IPS-NIHi7 (cell line): ENCODE results near the gene GRID2.
"Not testable (repeated sequence)": the region's sequence is repeated elsewhere in the genome, so short reads cannot be mapped to it uniquely, and the experiment has no call there.

Source experiments
- DNase-seq: peaks from one replicate; pipeline ENCODE4 v3.0.0; 2012; ENCODE audit warnings: mixed read lengths; ENCODE audit errors: extremely low spot score

Gene GRID2

DNA sequence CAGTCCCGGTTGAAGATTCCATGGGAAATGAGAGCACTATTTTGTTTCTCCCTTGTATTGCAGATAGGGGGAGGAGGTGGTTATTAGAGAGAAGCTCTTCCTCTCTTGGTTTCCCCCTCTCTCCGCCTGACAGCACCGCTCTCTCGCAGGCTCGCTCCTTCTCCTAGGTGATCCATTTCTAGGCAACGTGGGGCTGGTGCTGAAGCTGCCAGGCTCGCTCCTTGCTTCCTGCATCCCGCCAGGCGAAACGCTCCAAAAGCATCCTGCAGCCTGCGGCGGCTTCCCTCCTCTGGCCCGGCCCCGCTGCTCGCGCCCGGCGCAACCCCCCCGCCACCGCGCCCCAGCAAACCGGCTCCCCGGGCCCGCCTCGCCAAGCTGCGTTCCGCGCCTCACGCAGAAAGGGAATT is at the start of gene GRID2:
GRID2 (plus strand) TSS at position 346 of the 407 bp plus-strand sequence.
- peak; percentile 73 for DNase-seq

DNA sequence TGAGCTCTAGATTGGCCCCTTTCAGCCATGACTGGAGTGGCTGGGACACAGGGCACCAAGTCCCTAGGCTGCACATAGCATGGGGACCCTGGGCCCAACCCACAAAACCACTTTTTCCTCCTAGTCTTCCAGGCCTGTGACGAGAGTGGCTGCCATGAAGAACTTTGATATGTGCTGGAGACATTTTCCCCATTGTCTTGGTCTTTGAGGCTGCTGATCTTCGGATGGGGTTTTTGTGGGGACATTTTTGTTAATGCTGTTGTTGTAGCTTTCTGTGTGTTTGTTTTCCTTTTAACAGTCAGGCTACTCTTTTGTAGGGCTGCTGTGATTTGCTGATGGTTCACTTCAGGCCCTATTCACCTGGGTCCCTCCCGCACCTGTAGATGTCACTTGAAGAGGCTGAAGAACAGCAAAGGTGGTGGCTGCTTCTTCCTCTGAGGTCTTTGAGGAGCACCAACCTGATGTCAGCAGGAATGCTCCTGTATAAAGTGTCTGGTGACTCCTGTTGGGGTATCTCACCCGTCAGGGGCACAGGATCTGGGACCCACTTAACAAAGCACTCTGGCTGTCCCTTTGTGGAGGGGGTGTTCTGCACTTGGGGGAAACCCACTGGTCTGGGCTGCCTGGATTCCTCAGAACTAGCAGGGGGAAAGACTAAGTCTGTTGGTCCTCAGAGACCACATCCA is 49.6 kb upstream of the GRID2 start:
- DNase-seq, result no peak

DNA sequence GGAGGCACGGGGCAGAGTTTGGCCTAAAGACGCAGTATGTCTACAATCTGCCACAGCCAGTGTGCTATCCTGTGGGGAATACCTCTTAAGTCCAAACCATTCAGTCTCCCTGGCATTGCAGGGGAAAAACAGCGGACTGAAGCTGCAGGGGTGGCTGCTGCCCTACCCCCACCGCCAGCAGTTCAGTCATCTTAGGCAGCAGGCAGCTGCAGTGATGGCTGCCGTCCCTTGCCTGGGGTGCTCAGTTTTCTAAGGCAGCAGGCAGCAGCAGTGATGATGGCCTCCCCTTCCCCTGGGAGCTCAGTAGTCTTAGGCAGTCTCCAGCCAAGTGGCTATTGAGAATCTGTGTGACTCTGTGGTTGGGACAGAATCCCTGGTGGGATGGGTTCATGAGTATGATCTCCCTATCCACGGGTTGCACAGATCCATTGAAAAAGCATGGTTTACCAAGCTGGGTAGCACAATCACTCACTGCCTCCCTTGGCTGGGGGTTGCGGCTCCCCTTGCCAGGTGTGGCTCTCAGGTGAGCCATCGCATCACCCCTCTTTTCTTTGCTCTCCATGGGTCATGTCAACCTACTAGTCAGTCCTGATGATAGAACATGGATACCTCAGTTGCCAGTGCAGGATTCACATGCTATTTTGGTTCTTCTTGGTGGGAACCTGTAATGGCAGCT is 48.9 kb upstream of the GRID2 start:
- no peak for DNase-seq

DNA sequence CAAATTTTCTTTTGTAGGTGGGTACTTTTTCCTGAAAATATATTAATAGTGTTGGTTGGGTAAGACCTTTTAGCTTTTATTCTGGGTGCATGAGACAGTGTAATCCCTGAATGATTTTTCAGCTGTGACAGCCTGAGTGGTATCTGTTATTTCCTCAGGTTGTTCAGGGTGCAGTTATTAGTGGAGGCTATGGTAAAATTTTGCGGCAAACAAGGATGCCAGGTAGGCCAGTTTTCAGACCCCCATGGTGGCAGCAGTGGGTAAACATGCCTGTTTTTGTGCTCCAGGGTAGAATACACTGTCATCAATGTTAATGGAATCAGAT is 47.9 kb upstream of the GRID2 start:
- no peak for DNase-seq

DNA sequence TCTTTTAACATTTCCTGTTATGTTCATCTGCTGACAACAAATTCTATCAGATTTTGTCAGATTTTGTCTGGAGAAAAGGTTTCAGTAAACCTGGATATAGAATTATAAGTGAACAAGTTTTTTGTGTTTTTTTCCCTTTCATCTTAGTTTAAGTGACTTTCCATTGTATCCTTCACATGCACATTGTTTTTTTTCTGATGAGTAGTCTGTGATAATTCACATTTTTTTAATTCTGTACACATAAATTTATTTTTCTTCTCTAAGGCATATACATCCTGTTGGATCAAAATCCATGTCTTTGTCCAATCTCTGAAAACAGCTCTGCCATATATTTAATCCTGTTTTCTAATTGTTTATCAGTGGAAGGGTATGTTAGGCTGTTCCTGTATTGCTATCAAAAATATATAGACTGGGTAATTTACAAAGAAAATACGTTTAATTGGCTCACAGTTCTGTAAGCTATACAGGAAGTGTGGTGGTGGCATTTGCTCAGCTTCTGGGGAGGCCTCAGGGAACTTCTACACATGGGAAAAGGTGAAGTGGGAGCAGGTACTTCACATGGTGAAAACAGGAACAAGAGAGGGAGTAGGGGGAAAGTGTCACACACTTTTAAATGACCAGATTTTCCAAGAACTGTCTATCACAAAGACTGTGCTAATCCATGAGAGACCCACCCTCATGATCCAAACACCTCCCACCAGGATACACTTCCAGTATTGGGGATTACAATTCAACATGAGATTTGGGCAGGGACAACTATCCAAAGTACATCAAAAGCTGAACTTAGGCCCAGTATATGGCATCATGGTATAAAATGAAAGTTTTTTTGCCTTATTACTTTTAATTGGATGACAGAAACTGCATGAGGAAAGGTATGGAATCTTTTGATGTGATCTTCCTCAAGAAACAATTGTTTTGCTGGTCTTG is 45.6 kb upstream of the GRID2 start:
- no peak for DNase-seq

DNA sequence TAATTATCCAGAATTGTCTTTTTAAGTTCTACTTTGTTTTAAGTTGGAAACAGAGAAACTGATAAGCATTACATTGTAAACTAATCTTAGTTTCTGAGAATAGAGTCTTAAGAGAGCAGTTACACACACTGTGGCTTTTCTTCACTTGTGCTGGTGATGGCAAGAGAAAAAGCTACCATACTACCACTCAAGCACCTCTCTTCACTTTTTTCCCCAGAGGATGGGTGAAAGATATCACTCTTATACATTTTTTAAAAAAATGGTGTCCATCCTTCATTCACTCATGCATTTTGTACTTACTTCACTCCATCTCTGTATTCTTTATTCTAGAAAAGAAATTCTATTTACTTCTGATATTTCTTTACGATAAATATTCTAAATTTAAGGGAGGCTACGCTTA is 42.5 kb upstream of the GRID2 start:
- DNase-seq, result no peak

DNA sequence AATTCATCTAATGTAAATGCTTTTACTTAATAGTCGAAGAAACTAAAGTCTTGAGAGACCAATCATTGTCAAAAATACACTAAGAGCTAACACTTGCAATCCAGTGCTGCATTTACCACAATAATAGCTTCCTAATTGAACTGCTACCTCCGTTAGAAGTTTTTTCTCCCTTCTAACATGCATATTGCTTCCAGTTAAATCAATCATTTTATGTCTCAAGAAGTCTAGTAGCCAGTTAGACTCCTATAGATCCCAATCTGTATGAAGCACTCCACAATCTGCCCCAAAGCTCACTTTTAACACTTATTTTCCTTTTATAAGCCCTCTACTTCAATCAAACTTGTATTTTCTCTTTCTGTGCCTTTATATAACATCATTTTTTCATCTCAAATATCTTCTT is 41.4 kb upstream of the GRID2 start:
- DNase-seq, result no peak

DNA sequence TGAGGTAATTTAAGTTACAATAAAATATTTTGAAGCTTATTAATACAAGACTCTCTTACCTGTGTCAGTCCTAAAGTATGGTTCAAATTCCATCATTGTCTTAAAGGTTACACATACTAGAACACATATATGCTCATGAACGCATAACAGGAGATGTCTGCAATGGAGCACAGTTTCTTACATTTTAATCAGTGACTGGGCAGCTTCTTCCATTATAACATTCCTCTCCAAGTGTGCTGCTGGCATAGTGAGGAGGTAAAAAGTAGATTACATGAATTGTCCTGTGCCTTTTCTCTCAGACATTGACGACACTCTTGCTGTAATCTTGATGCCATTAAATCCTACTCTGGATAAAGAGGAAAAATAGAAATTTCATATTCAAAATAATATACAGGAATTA is 40.8 kb upstream of the GRID2 start:
- DNase-seq, result no peak

DNA sequence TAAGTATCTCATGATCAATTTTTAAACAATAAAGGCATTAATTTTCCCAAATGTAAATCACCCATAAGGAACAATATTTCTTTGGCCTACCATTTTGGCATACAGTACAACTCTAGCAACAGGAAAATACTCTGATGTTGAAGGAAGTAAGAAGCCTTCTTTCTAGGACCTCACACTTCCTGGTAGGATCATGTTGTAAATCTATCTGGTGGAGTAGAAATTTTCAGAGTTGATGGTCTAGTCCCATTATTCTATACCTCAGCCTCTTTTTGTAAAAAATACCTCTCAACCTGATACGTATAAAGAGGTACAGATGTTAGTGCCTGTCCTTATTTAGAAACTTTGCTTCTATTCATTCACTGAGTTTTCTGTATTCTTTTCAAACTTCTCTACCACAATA is 40.2 kb upstream of the GRID2 start:
- no peak for DNase-seq

DNA sequence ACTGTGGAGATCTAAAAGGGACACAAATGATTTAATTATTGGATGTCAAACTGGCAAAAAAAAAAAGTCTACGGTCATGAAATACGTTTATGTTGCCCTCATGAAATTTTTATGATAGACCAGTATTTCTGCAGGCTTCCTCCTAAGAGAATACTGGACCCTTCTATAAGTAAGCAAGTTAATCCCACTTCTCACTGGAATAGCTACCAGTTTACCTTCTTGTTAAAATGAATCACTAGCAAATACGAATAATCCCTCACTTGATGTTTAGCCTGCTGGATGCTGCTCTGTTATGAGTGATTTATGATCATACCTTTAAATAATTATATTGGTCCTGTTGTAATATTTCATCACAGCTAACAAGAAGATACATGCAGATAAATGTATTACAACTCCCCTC is 39.6 kb upstream of the GRID2 start:
- DNase-seq, result no peak

DNA sequence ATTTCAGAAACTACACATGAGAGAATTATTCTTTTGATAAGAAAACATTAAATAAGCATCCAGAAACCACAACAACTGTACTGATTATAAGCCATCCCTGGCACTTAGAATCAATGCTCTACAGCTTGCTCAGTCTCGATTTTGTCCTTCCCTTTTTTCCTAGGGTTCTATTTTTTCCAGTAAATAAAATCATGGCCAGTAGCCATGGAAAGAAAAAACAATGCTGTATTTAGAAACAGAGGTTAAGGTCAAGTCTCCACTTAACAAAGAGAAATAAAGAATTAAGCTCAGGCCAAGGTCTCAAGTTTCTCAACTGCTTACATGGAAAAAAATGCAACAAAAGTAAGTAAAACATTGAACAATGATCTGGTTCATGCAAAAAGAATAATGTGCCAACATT is 38.7 kb upstream of the GRID2 start:
- DNase-seq, result no peak

DNA sequence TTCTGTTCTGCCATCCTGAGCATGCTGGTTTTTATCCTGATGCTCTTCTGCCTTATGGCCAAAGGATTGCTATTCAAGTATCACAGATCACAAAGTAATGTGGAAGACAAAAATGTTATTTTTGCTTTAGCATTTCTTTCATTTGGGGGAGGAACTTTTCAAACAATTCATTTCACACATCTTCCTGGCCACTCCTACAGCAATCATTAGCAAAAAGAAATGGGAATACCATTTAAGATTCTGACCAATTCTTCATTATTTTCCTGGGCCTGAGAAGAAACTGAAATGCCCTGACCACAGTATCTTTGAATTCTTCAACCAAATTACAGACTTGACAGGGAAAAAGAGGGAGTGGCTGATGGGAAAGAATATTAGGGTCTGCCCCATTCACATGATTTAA is 38.0 kb upstream of the GRID2 start:
- no peak for DNase-seq

DNA sequence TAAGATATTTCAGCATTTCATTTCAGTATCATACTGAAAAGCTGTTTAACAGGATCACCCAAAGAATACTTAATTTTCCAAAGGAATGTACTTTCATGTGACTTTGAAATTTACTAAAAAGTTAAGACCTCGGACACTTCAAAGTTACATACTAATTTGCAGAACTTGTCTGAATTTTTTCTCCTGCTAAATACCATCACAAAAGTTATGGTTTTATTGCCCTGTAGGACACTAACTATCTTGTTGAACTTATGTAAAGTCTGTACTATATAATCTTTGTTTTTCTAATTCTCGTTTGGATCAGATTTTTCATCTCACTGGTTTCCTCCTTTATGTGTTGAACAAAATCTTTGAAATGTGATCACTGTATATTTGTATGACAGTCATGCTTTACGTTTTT is 37.2 kb upstream of the GRID2 start:
- DNase-seq, result no peak

DNA sequence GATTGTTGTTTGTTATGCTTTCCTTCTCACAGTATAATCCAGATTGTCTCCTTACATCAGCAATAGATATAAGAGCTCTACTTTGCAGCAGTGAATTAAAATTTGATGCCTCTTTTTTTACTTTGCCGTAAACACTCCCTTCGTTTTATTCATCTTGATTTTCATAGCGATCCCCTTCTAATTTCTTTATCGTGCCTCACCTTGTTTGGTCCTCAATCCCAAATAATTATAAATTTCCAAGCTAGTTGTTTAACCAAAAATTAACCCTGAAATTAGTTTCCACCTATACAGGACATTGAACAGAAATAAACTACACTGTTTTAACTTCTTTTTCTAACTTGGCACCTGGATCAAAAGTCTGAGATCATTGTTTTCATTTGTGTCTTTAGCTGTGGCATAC is 35.1 kb upstream of the GRID2 start:
- DNase-seq, result no peak

DNA sequence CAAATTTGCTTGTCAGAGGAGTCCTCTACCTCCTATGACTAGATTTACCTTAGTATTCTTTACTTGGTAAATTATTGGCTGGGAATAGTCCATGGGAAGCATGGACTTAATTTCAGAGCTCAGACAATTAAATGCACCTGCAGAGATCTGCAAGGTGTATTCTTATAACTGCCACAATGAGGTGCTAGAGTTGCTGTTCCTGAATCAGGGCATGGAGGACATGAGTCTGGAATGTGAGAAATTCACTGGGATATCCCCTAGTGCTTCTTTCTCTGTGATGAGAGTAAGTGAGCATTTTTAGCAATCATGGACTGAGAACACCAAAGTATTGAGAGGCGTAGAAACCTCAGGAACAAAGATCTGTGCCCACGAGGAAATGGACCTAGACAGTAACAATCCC is 32.9 kb upstream of the GRID2 start:
- peak; percentile 23 for DNase-seq

DNA sequence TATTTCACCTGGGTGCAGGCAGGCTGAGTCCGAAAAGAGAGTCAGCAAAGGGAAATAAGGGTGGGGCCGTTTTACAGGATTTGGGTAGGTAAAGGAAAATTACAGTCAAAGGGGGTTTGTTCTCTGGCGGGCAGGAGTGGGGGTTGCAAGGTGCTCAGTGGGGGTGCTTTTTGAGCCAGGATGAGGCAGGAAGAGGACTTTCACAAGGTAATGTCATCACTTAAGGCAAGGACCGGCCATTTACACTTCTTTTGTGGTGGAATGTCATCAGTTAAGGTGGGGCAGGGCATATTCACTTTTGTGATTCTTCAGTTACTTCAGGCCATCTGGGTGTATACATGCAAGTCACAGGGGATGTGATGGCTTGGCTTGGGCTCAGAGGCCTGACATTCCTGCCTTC is 32.2 kb upstream of the GRID2 start:
- DNase-seq, result not testable (repeated sequence)

DNA sequence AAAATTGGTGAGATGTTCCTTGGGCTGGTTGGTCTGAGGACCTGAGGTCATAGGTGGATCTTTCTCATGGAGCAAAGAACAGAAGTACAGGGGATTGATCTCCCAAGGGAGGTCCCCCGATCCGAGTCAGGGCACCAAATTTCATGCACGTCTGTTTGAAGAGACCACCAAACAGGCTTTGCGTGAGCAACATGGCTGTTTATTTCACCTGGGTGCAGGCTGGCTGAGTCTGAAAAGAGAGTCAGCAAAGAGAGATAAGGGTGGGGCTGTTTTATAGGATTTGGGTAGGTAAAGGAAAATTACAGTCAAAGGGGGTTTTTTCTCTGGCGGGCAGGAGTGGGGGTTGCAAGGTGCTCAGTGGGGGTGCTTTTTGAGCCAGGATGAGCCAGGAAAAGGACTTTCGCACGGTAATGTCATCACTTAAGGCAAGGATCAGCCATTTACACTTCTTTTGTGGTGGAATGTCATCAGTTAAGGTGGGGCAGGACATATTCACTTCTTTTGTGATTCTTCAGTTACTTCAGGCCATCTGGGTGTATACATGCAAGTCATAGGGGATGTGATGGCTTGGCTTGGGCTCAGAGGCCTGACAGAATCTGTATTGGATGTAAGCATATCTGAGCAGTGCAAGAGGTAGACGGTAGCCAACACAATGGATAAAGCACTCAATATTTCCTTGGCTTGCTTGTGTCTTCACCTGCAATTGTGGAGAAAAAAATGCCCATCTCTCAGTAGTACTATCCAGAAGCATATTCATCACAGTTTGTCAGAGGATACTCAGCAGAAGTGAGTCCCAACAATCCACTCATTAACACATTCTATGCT is 26.5 kb upstream of the GRID2 start:
- DNase-seq, result not testable (repeated sequence)

DNA sequence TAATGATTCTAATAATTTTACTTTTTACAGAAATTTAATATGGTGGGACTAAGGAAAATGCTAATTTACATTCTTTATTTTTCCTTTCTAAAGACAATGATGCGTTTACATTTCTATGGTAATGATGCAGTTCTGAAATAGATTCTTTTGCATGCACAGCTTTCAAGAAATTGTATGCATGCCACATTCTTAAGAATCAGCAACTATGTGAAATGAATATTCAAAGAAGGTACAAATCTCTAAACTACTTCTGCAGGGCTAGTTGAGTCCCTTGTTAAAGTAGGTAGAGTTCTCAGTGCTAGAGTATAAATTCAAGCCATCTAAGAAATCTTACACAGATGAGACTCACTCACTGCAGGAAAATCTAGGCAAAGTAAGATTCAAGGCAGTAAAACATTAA is 24.5 kb upstream of the GRID2 start:
- DNase-seq, result no peak

DNA sequence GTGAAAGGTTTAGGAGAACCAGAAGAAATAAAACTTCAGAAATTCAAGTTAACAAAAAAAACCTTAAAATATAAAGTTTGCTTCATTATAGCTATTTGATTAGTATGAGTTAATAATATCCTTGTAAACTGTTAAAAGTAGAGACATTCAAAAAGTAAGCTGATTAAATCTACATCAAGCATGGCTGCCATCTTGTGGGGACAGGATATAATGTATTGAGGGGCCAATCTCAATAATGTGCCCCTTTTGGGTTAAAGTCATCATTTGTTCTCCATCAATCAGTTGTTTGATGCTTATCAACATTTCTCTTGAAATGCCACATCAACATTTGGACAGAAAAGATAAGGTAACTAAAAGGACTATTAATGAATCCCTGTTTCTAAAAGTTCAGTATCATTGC is 4.6 kb upstream of the GRID2 start:
- DNase-seq, result no peak

DNA sequence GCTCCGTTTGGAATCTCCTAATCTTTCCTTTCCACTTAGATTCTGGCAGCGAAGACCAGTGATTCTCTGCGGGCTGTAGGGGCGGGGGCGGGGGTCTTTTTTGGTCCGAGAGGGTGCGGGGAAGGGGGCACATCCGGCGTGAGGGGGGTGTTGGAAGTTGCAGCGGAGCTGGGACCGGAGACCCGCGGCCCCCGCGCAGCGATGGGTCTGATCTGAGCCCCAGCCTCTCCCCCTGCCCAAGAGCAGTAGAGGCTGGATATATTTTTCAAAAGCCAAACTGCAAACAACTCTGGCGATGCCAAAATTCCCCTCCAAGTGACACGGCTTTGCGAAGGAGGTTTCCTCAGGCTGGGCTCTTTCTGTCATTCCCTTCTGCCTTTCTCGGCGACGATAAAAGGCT is 355 bp downstream of the GRID2 start:
- peak; percentile 14 for DNase-seq

DNA sequence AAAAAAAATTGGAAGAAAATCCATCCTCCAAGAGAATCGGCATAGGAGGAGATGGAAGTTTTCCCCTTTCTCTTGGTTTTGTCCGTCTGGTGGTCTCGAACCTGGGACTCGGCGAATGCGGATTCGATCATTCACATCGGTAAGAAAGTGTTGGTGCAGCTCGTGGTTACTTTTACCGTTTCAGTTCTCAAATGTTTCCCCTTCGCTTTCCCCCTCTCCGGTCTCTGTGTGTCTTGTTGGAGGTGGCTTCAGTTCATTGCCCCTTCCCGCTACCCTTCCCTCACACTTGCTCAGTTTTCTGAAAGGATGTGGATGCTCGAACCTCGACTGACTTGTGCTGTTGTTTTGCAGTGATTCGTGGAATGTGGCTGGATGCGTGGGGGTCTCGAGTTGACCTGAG is 840 bp downstream of the GRID2 start:
- peak; percentile 18 for DNase-seq
